HL-60 (cell line): Measurements from ENCODE around the gene XPNPEP1.

Source experiments
- POLR2AphosphoS5 ChIP-seq: IDR thresholded peaks from 2 replicates; pipeline ENCODE4 v1.6.1; 2012; ENCODE audit warnings: low read depth
- TF ChIP-seq, protein P1 (sequence below): IDR thresholded peaks from one replicate; pipeline ENCODE4 v1.5.1; 2011; ENCODE audit warnings: low read length, control low read depth, inconsistent platforms; ENCODE audit not compliant: insufficient read depth

DNA sequence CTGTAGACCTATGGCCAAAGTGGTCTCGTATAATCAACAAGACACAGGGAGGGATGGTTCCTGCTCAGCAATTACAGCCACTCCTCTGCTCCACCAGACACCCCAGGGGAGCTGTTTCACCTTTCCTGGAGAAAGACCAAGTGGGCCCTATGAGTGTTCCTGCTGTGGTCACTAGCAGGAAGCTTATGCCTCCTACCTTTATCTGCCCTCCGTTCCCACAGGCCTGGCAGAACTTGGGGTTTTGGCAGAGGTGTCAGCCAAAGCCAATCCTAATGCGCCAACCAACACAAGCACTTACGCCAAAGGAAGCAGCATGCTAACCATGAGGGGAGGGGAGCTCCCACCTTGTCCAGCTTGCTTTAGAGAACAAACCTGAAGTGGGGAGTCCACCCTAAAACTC, 31.2 kb downstream of the XPNPEP1 start:
- TF ChIP-seq, protein P1, sequence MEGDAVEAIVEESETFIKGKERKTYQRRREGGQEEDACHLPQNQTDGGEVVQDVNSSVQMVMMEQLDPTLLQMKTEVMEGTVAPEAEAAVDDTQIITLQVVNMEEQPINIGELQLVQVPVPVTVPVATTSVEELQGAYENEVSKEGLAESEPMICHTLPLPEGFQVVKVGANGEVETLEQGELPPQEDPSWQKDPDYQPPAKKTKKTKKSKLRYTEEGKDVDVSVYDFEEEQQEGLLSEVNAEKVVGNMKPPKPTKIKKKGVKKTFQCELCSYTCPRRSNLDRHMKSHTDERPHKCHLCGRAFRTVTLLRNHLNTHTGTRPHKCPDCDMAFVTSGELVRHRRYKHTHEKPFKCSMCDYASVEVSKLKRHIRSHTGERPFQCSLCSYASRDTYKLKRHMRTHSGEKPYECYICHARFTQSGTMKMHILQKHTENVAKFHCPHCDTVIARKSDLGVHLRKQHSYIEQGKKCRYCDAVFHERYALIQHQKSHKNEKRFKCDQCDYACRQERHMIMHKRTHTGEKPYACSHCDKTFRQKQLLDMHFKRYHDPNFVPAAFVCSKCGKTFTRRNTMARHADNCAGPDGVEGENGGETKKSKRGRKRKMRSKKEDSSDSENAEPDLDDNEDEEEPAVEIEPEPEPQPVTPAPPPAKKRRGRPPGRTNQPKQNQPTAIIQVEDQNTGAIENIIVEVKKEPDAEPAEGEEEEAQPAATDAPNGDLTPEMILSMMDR = no peak
- TF ChIP-seq POLR2AphosphoS5 = no peak
